ENCODE results near the gene TCEA2.

- TF ChIP-seq POLR2A (IDR thresholded peaks at IDR 0.05; ENCODE audit: low read length): no peak
- TF ChIP-seq GATA1 (IDR thresholded peaks at IDR 0.05; ENCODE audit: low read depth, low read length): no peak
These were observed 7.6 kb upstream of the TCEA2 start for GRCh38 chr20:64055396-64055892.

Measured in erythroblast (primary cell).